GM19238 (cell line): ENCODE data around the gene USP50.
"Not testable (repeated sequence)": the region's sequence is repeated elsewhere in the genome, so short reads cannot be mapped to it uniquely, and the experiment has no call there.

Source experiments
- DNase-seq: peaks from one replicate; pipeline ENCODE4 v3.0.0; 2011; ENCODE audit warnings: low spot score; ENCODE audit not compliant: insufficient read length

Gene USP50

DNA sequence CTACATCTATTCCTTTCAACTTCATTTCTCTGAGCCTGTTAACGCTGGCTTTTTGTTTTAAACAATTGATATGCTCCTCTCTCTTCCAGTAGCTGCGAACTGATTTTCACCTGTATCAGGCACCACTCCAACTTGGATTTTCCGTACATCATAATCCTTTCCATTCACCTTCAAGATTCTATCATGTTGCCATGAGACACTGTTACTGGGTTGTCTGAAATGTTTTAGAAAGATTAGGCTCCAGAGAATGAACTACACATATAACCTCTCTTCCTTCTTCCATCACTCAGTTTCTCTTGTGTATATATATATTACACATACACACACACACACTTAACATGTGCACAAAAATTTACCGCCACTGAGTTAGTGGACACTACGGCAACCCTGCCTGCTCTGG lies at the start of gene USP50:
USP50 (minus strand) TSS at position 101 of the 400 bp plus-strand sequence. CDS start 141 bp downstream, outside the sequence.
- no peak for DNase-seq

GRCh38 chr15:50594311-50594710 lies 47.8 kb upstream of the USP50 start:
- no peak for DNase-seq

DNA sequence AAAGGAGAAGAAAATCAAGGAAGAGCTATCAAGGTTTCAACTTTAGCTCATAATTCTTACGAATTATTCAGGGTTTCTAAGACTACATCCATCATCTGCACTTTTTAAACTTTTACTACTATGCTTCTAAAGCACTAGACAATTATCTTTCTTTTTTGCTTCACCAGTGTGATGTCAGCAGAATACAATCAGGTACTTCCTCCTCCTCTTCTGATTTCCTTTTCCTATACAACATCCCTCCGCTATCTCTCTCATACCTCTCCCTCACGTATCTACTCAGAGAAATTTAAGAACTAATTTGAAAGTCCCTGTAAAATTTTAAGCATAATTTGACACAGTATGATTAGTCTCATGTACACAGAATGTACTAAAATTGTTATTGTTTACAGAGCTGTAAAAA lies 47.3 kb upstream of the USP50 start:
- DNase-seq, result no peak

DNA sequence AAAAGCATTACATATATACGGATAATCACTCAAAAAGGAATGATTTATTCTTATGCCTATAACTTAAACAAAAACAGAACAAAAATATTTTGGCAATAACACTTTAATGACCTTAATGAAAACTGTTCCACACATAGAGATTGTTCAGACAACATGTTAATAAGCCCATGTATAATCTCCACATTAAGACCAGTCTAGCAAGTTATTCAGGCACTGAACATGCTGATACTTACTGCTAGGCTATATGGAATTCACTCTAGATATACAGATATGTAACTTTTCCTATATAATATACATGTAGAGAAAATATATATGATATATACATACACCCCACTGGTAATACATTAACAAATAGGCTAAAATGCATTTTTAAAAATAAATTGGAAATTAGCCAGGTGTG lies 43.8 kb upstream of the USP50 start:
- DNase-seq, result no peak

DNA sequence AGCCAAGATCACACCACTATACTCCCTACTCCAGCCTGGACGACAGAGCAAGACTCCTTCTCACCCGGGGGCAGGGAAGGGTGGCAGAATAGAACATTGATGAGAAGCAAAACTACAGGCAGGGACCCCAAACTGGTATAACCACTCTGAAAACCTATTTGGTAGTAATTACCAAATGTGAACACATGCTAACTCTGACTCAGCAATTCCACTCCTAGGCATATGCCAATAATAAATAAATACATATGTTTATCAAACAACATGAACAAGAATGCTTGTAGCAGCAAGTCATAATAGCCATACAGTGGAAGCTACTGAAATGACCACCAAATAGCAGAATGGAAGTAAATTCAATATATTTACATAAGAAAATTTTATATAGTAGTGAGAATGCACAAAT lies 31.0 kb upstream of the USP50 start:
- no peak for DNase-seq

- DNase-seq, result no peak
Measured at GRCh38 chr15:50576166-50576565, 29.7 kb upstream of the USP50 start.

DNA sequence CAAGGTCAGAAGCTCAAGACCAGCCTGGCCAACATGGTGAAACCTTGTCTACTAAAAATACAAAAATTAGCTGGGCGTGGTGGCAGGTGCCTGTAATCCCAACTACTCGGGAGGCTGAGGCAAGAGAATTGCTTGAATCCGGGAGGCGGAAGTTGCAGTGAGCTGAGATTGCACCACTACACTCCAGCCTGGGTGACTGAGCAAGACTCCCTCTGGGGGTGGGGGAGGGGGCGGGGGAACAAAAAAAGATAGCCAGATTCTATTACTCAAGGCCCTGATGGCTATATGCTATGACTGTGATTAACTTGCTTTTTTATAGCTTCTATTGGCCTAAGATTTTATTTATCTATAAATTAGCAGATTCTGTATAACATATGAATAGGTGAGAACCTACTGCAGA lies 27.4 kb upstream of the USP50 start:
- not testable (repeated sequence) for DNase-seq

- DNase-seq, result no peak
Measured at GRCh38 chr15:50563756-50564155, 17.3 kb upstream of the USP50 start.

DNA sequence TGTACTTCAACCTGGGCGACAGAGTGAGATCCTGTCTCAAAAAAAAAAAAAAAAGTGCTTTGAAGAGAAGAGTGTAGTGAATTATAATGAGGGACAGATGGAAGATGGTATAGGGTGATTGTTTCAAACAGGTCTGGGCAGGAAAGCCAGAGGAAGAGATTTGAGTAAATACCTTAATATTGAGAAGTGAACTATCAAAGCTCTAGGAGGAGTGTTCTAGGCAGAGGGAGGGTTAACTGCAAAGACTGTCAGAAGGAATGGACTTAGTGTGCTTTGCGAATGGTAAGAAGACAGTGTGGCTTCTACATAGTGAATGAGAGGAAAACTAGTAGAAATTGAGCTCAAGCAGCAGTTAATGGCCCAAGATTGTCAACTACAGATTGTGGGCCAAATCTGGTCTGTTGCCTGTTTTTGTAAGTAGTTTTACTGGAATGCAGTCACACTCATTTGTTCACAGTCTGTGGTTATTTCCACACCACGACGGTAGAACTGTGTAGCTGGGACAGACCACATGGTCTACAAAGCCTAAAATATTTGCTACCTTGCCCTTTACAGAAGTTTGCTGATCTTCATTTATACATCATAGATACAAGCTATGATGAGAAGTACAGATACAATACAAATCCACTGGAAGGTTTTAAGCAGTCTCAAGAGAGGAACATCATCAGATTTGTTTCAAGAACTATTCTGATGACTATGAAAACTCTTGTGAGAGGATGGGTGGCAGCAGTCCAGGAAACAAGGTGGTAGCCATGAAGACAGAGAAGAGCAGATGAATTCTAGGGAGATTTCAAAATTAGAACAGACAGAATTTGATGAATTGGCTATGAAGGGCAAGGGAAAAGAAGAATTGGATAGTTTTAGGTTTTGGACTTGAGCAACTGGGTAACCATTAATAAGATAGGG lies 16.5 kb upstream of the USP50 start:
- no peak for DNase-seq

DNA sequence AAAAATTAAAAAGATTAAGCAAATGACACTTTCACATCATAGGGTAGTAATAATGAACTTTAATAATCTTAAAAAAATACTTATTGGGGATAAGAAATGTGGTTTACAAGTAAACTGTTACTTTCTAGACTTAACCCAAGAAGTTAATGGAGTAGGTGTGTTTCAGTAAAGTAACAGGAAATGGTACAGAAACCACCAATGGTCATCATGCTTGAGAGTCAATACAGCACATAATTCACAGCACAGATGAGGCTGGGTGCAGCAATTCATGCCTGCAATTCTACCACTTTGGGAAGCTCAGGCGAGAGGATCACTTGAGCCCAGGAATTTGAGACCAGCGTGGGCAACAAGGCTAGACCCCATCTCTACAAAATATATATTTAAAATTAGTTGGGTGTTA lies 11.5 kb upstream of the USP50 start:
- no peak for DNase-seq

DNA sequence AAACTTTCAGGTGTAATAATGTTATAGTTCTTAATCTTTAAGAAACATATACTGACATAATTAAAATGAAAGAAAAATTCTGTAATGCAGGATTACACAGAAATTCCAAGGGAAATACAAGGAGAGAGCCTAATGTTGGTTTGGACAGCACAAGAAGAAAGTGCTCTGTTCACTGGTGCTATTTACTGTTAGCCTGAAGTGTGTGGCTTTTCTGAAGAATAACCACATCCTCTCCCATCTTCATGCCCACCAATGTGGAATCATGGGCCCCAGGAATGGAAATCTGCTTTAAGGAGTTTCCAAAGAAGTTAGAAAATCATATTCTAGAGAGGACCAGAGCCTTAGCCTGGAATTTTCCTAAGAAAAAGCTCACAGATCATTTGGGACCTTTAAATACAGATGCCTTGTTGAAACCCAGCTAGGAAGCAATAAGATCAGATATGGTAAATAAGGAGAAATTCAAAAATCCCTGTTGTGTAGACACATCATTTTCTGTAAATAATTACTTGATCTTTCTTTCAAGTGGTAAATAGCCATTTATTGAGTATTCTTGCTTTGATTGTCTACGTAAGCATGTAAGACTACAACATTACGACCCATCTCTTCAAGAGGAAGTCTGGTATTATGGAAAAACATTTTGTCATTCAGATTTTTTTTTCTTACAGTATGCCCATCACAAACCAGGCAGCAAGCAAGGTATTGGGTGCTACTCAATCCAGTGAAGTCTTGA lies 10.3 kb upstream of the USP50 start:
- no peak for DNase-seq

- DNase-seq, result no peak
Measured at GRCh38 chr15:50552238-50552637, 5.8 kb upstream of the USP50 start.

DNA sequence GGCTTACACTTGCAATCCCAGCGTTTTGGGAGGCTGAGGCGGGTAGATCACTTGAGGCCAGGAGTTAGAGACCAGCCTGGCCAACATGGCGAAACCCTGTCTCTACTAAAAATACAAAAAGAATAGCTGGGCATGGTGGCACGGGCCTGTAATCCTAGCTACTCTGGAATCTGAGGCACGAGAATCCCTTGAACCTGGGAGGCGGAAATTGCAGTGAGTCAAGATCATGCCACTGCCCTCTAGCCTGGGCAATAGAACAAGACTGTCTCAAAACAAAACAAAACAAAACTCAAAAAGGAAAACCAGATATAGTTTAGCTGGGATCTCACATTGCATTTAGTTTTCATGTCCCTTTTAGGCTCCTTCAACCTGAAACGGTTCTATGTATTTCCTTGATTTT lies 2.9 kb upstream of the USP50 start:
- DNase-seq, result no peak

DNA sequence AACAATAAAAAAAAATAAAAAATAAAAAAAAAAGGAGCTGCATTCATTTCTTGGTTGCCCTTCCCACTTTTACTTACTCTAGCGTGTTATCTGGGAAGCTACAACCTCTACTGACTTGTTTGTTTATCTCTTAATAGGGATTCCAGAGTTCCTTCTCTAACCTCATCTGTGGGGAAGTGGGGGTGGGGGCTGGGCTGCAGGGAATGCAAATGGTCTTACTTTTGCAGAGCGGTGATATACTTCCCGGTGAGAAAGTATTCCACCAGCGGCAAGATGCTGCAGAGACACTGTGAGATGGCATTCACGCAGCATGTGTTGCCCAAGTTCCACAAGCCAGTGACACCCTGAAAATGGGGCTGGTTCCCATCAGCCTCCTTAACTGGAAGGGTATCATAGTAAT lies 2.1 kb downstream of the USP50 start:
- DNase-seq, result no peak

- no peak for DNase-seq
Measured at GRCh38 chr15:50543556-50543955, 2.9 kb downstream of the USP50 start.

GRCh38 chr15:50542887-50543210 lies 3.6 kb downstream of the USP50 start:
- no peak for DNase-seq

GRCh38 chr15:50531766-50532165 lies 14.7 kb downstream of the USP50 start:
- no peak for DNase-seq

- no peak for DNase-seq
Measured at GRCh38 chr15:50531163-50531562, 15.3 kb downstream of the USP50 start.

- DNase-seq, result no peak
Measured at GRCh38 chr15:50523851-50524251, 22.6 kb downstream of the USP50 start.

GRCh38 chr15:50519740-50520425 lies 26.6 kb downstream of the USP50 start:
- DNase-seq, result no peak

DNA sequence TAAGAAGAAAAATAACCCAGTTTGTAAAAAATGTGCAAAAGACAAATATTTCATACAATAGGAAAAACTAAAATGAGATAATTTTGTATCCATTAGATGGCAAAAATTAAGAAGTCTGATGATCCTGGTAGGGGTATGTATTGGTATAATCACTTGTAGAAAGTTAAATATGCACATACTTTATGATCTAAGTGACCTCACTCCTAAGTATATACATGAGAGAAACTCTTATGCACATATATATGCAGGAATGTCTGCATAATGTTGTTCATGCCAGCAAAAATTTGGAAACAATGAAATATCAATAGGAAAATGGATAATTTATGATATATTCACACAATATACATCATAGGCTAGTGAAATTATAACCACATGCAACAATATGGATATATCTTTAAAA lies 33.5 kb downstream of the USP50 start:
- DNase-seq, result no peak

- DNase-seq, result no peak
Measured at GRCh38 chr15:50506121-50506520, 40.3 kb downstream of the USP50 start.
